ENCODE data around the gene CD58. TPM values are rescaled to one million over a fixed set of nuclear protein-coding genes. Genes with fewer than 3 reads are reported as not detected.
"Not testable (repeated sequence)": the region's sequence is repeated elsewhere in the genome, so short reads cannot be mapped to it uniquely, and the experiment has no call there.

The CD58 gene
- total RNA-seq, 1 experiment from 2014 or later, result 18.9 TPM

DNA sequence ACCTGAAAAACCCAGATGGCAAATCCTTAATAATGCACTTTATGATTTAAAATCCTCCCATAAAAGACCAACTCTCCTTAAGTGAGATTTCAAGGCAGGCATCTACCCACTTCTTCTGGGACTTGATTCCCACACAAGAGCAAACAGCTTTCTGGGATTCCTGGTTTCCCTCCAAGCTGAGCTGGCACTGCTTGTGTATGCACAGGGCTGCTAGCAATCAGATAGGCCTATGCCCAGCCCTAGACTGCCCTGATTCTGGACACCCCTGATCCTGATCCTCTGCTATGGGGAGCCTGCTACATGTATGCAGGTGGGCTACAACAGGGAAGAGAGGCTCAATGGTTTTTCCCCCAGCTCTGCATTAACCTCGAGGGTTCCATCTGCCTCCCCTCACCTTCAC, 36.6 kb upstream of the CD58 start:
- H3K27ac Mint-ChIP-seq (ENCODE audit: unreplicated experiment); DNase-seq; BruUV-seq (replicated peaks); H3K36me3 Mint-ChIP-seq (ENCODE audit: insufficient read depth, unreplicated experiment); H3K27me3 Mint-ChIP-seq (ENCODE audit: unreplicated experiment); H3K4me1 Mint-ChIP-seq (ENCODE audit: low read depth, unreplicated experiment); H3K9me3 Mint-ChIP-seq (ENCODE audit: low read depth, unreplicated experiment); CTCF ChIA-PET; H3K4me3 Mint-ChIP-seq (ENCODE audit: low read depth, unreplicated experiment); intact Hi-C loops (cut with micrococcal nuclease; ENCODE audit: unreplicated experiment): not testable (repeated sequence)

DNA sequence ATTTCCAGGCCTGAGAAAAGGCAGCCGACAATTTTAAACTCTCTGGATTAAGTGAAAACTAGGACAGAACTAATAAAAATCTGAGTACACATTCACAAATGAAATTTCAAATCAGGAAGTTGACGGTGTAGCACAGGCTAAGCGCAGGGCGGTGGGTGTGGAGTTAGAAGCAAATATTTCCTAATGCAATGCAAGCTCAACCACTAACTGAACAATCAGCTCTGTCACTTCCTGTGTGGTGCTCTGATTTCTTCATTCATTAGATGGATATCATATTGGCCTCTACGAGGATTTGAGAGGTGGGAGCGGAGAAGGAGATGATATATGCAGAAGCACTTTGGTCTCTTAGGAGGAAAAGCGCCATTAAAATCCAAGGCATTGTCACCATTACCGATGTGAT, 35.2 kb upstream of the CD58 start:
- H3K27me3 Mint-ChIP-seq (ENCODE audit: unreplicated experiment); H3K4me3 Mint-ChIP-seq (ENCODE audit: low read depth, unreplicated experiment); H3K9me3 Mint-ChIP-seq (ENCODE audit: low read depth, unreplicated experiment); CTCF ChIA-PET; H3K36me3 Mint-ChIP-seq (ENCODE audit: insufficient read depth, unreplicated experiment); H3K27ac Mint-ChIP-seq (ENCODE audit: unreplicated experiment); intact Hi-C loops (cut with micrococcal nuclease; ENCODE audit: unreplicated experiment); H3K4me1 Mint-ChIP-seq (ENCODE audit: low read depth, unreplicated experiment); BruUV-seq (replicated peaks); DNase-seq: not testable (repeated sequence)

DNA sequence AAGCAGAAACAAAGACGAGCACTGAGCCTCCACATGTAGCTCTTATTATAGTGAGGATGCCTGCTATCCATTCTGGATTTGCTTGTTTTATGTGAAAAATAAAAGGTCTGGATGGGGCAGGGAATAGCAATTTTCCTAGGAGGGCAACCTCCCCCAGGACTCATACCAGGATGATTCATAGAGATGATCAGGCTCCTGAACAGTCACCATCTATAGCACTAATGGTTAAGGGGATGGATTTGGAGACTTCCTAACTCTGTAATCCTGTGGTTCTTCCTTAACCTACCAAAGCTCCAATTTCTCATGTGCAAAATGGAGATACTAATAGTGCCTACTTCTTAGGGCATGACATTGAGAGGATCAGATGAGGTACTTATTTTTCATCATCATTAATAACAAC, 34.5 kb upstream of the CD58 start:
- Mint-ChIP-seq H3K36me3 (ENCODE audit: insufficient read depth, unreplicated experiment) (no peaks in the 10 kb centered on the region), H3K4me1 (ENCODE audit: low read depth, unreplicated experiment) (no peaks in the 10 kb centered on the region), H3K9me3 (ENCODE audit: low read depth, unreplicated experiment) (no peaks in the 10 kb centered on the region), H3K27ac (ENCODE audit: unreplicated experiment) (no peak overlapping the region), H3K27me3 (ENCODE audit: unreplicated experiment) (no peaks in the 10 kb centered on the region), H3K4me3 (ENCODE audit: low read depth, unreplicated experiment) (no peak overlapping the region)
- CTCF ChIA-PET, result no interaction called here
- BruUV-seq (replicated peaks), result no TSS peak
- intact Hi-C loops (cut with micrococcal nuclease; ENCODE audit: unreplicated experiment), result no loop called here
- TF ChIP-seq, protein P1, sequence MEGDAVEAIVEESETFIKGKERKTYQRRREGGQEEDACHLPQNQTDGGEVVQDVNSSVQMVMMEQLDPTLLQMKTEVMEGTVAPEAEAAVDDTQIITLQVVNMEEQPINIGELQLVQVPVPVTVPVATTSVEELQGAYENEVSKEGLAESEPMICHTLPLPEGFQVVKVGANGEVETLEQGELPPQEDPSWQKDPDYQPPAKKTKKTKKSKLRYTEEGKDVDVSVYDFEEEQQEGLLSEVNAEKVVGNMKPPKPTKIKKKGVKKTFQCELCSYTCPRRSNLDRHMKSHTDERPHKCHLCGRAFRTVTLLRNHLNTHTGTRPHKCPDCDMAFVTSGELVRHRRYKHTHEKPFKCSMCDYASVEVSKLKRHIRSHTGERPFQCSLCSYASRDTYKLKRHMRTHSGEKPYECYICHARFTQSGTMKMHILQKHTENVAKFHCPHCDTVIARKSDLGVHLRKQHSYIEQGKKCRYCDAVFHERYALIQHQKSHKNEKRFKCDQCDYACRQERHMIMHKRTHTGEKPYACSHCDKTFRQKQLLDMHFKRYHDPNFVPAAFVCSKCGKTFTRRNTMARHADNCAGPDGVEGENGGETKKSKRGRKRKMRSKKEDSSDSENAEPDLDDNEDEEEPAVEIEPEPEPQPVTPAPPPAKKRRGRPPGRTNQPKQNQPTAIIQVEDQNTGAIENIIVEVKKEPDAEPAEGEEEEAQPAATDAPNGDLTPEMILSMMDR (IDR thresholded peaks at IDR 0.05; ENCODE audit: unreplicated experiment), result no peak
- DNase-seq, result no peak

DNA sequence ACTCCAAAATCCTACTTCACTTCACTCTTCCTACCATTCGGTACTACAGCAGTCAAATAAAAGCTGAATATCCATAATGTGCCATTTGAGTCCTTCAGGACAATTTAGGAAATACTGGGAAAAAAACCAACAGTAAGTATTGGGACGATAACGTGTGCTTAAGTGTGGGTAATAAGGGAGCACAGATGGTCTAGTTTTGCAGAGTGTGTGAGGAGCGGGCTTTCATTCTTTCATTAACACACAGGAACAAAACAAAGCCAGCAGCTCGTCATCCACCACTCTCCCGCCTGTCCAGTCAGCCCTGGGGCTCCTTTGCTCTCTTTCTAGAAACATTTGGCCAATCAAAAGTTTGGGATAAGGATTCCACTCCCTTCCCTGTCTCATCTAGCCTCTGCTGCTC, 33.6 kb upstream of the CD58 start:
- BruUV-seq (replicated peaks); intact Hi-C loops (cut with micrococcal nuclease; ENCODE audit: unreplicated experiment); CTCF ChIA-PET; DNase-seq; H3K27me3 Mint-ChIP-seq (ENCODE audit: unreplicated experiment); H3K4me1 Mint-ChIP-seq (ENCODE audit: low read depth, unreplicated experiment); H3K36me3 Mint-ChIP-seq (ENCODE audit: insufficient read depth, unreplicated experiment); H3K27ac Mint-ChIP-seq (ENCODE audit: unreplicated experiment); H3K4me3 Mint-ChIP-seq (ENCODE audit: low read depth, unreplicated experiment); H3K9me3 Mint-ChIP-seq (ENCODE audit: low read depth, unreplicated experiment): not testable (repeated sequence)

DNA sequence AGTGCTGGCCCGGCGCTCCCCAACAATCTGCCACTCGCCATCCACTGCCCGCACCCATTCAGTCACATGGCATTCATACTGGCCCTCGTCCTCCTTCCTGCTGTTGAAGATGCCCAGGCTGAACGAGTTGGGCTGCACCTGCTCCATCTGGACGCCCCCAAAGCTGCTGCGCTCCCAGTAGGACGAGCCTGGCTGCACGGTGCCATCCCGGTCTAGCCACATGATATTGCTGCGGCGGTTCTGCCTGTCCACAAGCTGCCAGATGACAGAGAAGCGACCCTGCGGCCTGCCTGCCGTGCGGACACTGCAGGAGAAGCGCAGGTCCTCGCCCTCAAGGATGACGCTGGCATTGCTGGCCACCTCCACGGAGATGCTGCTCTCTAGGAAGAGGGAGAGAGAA, 32.8 kb upstream of the CD58 start:
- H3K27me3 Mint-ChIP-seq (ENCODE audit: unreplicated experiment); H3K9me3 Mint-ChIP-seq (ENCODE audit: low read depth, unreplicated experiment); H3K36me3 Mint-ChIP-seq (ENCODE audit: insufficient read depth, unreplicated experiment); intact Hi-C loops (cut with micrococcal nuclease; ENCODE audit: unreplicated experiment); CTCF ChIA-PET; DNase-seq; BruUV-seq (replicated peaks); H3K4me1 Mint-ChIP-seq (ENCODE audit: low read depth, unreplicated experiment); H3K4me3 Mint-ChIP-seq (ENCODE audit: low read depth, unreplicated experiment); H3K27ac Mint-ChIP-seq (ENCODE audit: unreplicated experiment): not testable (repeated sequence)

DNA sequence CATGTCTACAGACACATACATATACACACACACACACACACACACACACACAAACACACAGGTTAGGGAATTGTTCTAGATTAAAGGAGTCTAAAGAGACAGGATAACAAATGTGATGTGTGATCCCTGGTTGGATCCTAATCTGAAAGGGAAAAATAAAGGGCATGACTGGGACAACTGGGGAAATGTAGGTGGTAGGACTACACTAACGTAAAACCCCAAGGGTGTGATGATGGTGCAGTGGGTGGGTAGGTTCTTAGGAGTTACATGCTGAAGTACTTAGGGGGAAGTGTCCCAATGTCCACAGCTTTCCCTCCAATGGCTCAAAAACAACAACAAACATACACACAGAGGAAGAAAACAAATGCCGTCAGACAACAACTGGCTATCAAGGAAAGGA, 28.5 kb upstream of the CD58 start:
- H3K27me3 Mint-ChIP-seq (ENCODE audit: unreplicated experiment); H3K36me3 Mint-ChIP-seq (ENCODE audit: insufficient read depth, unreplicated experiment); intact Hi-C loops (cut with micrococcal nuclease; ENCODE audit: unreplicated experiment); CTCF ChIA-PET; DNase-seq; H3K9me3 Mint-ChIP-seq (ENCODE audit: low read depth, unreplicated experiment); H3K4me3 Mint-ChIP-seq (ENCODE audit: low read depth, unreplicated experiment); BruUV-seq (replicated peaks); H3K27ac Mint-ChIP-seq (ENCODE audit: unreplicated experiment): not testable (repeated sequence)
- peaks cover 23% of the 10 kb centered on the region for H3K4me1 Mint-ChIP-seq (ENCODE audit: low read depth, unreplicated experiment)

DNA sequence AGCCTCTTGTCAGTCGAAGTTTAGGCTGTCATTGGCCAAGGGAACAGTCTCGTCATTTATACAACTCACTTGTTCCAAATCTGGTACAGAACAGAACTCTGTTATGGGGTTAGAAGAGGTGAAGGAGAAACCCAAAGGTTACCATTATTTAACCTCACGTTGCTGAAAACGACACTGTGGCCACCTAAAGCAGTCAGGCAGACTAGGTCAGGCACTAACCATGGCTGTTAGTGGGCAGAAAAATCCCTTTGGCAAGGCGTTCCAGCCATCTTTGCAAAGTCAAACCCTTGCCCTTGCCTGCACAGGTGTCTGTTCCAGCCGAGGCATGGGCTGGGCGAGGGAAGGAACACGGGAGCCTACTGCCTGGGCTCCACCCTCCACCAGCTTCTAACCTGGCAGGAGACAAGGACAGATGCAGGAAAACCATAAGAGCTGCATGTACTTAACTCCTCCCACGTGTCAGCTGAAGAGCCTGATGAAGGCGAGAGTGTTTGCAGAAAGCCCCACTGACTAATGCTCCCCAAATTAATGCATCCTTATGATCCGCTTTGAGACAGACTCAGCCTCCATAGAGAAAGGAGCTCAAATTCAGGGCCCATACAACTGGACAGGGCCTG, 27.7 kb upstream of the CD58 start:
- H3K27ac Mint-ChIP-seq (ENCODE audit: unreplicated experiment); H3K4me3 Mint-ChIP-seq (ENCODE audit: low read depth, unreplicated experiment); DNase-seq; CTCF ChIA-PET; H3K9me3 Mint-ChIP-seq (ENCODE audit: low read depth, unreplicated experiment); intact Hi-C loops (cut with micrococcal nuclease; ENCODE audit: unreplicated experiment); BruUV-seq (replicated peaks); H3K27me3 Mint-ChIP-seq (ENCODE audit: unreplicated experiment); H3K36me3 Mint-ChIP-seq (ENCODE audit: insufficient read depth, unreplicated experiment): not testable (repeated sequence)
- peaks cover 23% of the 10 kb centered on the region for H3K4me1 Mint-ChIP-seq (ENCODE audit: low read depth, unreplicated experiment)

DNA sequence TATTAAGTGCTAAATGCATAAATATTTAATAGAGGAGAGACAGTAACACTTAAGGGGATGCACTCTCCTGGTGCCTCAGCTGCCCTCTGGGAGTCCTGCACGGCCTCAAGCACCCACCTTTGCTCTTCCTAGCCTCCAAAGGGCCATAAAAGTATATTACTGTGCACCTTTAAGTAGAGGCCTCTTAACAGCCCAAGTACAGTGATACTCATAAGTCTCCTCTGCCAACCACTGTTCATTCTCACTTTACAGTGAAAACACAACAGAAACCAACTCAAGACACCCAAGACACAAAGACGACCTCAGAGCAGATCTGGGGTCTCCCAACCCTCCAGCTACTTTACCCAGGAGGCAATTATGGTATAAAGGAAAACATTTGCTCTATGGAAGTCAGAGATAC, 26.6 kb upstream of the CD58 start:
- DNase-seq; CTCF ChIA-PET; BruUV-seq (replicated peaks); intact Hi-C loops (cut with micrococcal nuclease; ENCODE audit: unreplicated experiment); H3K36me3 Mint-ChIP-seq (ENCODE audit: insufficient read depth, unreplicated experiment); H3K4me3 Mint-ChIP-seq (ENCODE audit: low read depth, unreplicated experiment); H3K9me3 Mint-ChIP-seq (ENCODE audit: low read depth, unreplicated experiment); H3K27me3 Mint-ChIP-seq (ENCODE audit: unreplicated experiment); H3K27ac Mint-ChIP-seq (ENCODE audit: unreplicated experiment): not testable (repeated sequence)
- H3K4me1 Mint-ChIP-seq (ENCODE audit: low read depth, unreplicated experiment), result peaks cover 23% of the 10 kb centered on the region

DNA sequence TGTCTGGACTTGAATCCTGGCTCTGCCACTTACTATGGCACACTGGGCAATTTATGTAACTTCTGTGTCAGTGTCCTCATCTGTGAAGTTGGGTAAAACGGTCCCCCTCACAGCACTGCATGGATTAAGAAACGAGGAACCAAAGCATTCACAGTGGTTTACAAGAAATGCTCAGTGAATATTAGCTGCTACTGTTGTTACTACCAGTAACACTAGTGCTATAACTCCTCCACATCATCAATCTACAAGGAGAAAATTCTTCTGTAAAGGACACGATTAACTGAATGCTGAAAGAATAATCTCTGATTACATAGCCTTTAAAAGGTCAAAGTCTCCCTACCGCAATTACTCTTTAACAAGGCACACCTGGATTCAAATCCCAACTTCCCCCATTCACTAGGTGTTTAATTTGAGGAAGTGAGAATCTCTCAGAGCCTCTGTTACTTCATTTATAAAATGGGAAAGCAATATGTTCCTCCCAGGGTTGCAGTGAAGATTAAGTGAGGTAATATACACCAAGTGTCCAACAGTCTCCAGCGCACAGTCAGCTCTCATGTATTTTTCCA, 26.0 kb upstream of the CD58 start:
- H3K36me3 Mint-ChIP-seq (ENCODE audit: insufficient read depth, unreplicated experiment); H3K27me3 Mint-ChIP-seq (ENCODE audit: unreplicated experiment); H3K9me3 Mint-ChIP-seq (ENCODE audit: low read depth, unreplicated experiment); BruUV-seq (replicated peaks); H3K27ac Mint-ChIP-seq (ENCODE audit: unreplicated experiment); intact Hi-C loops (cut with micrococcal nuclease; ENCODE audit: unreplicated experiment); DNase-seq; H3K4me3 Mint-ChIP-seq (ENCODE audit: low read depth, unreplicated experiment): not testable (repeated sequence)
- CTCF ChIA-PET, result interaction anchor here (0.8 to 2.1 kb wide), 3 partner anchors 22 to 458 kb away, joined by 3 to 11 read pairs (median 5); no protein-coding TSS in a partner anchor
- peaks cover 23% of the 10 kb centered on the region for H3K4me1 Mint-ChIP-seq (ENCODE audit: low read depth, unreplicated experiment)

All from Calu3 (cell line).